ENCODE results near the gene CDK17.

DNA sequence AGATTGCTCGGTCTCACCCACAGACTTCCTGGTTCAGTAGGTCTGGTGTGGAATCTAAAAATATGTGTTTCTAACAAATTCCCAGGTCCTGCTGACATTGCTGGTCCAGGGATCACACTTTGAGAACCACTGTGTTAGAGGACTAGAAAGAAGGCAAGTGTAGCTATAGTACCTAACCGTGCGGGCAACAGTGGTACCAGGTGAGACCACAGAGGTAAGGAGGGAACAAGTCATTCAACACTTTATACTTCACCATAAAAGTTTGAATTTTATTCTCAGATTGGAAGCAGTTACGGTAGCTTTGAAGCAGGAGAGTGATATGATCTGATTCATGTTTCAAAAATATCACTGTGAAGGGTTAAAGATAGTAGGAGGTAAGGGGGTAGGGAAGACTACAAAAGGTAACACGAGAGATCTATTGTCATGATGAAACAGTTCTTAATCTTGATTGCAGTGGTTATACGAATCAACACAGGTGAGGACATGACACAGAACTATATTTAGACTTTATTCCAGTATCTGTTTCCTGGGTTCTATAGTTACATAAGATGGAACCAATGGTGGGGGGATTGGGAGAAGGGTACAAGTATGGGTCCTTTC lies 73.5 kb downstream of the CDK17 start:
- TF ChIP-seq POLR2AphosphoS5 (IDR thresholded peaks at IDR 0.05; ENCODE audit: low read depth, low read length), result no peak
- TF ChIP-seq, protein P1, sequence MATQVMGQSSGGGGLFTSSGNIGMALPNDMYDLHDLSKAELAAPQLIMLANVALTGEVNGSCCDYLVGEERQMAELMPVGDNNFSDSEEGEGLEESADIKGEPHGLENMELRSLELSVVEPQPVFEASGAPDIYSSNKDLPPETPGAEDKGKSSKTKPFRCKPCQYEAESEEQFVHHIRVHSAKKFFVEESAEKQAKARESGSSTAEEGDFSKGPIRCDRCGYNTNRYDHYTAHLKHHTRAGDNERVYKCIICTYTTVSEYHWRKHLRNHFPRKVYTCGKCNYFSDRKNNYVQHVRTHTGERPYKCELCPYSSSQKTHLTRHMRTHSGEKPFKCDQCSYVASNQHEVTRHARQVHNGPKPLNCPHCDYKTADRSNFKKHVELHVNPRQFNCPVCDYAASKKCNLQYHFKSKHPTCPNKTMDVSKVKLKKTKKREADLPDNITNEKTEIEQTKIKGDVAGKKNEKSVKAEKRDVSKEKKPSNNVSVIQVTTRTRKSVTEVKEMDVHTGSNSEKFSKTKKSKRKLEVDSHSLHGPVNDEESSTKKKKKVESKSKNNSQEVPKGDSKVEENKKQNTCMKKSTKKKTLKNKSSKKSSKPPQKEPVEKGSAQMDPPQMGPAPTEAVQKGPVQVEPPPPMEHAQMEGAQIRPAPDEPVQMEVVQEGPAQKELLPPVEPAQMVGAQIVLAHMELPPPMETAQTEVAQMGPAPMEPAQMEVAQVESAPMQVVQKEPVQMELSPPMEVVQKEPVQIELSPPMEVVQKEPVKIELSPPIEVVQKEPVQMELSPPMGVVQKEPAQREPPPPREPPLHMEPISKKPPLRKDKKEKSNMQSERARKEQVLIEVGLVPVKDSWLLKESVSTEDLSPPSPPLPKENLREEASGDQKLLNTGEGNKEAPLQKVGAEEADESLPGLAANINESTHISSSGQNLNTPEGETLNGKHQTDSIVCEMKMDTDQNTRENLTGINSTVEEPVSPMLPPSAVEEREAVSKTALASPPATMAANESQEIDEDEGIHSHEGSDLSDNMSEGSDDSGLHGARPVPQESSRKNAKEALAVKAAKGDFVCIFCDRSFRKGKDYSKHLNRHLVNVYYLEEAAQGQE (IDR thresholded peaks at IDR 0.05; ENCODE audit: insufficient read depth in 1 of 2, low read depth in 2 of 2, low read length in 2 of 2), result no peak
